Chondrocyte (in vitro differentiated cells): Measurements from ENCODE around the gene ZNF831. TPM values are rescaled to one million over a fixed set of nuclear protein-coding genes. Genes with fewer than 3 reads are reported as not detected.

ENCODE experiments used
- DNase-seq: peaks from one replicate; pipeline ENCODE4 v3.0.0; 2021; ENCODE audit warnings: mixed read lengths, low spot score
- H3K27ac Mint-ChIP-seq: one replicate; pipeline ENCODE4 v1.8.0; 2021; ENCODE audit warnings: mild to moderate bottlenecking, moderate library complexity, mixed read lengths; ENCODE audit not compliant: unreplicated experiment
- H3K27me3 Mint-ChIP-seq: 2 replicates; pipeline ENCODE4 v1.8.0; 2021; ENCODE audit warnings: low read depth, mixed read lengths
- H3K36me3 Mint-ChIP-seq: 2 replicates; pipeline ENCODE4 v1.8.0; 2021; ENCODE audit warnings: low read depth, mixed read lengths
- H3K4me1 Mint-ChIP-seq: 2 replicates; pipeline ENCODE4 v1.8.0; 2021; ENCODE audit warnings: low read depth, mild to moderate bottlenecking, mixed read lengths
- H3K4me3 Mint-ChIP-seq: one replicate; pipeline ENCODE4 v1.8.0; 2021; ENCODE audit warnings: mild to moderate bottlenecking, moderate library complexity, mixed read lengths; ENCODE audit not compliant: unreplicated experiment
- H3K9me3 Mint-ChIP-seq: 2 replicates; pipeline ENCODE4 v1.8.0; 2021; ENCODE audit warnings: low read depth, mixed read lengths
- total RNA-seq: library from RNA; stranded (reverse); gene quantifications from 3 replicates; pipeline ENCODE4 v1.2.1, GENCODE V29; 2021
- TF ChIP-seq, protein P1 (sequence below): fragments of 200-600 bp; sonication (generic); IDR thresholded peaks from 2 replicates; pipeline ENCODE4 v1.5.0; 2021; ENCODE audit warnings: antibody characterized with exemption, mild to moderate bottlenecking, moderate library complexity

Gene ZNF831
- total RNA-seq, 1 donor from 2014 or later = not detected

- Mint-ChIP-seq H3K27ac (no peak within 1 kb of the TSS), H3K36me3 (no peaks in the 10 kb centered on the region), H3K4me1 (no peaks in the 10 kb centered on the region), H3K4me3 (no peak within 1 kb of the TSS), H3K27me3 (peaks cover 46% of the 10 kb centered on the region), H3K9me3 (no peaks in the 10 kb centered on the region)
- DNase-seq = no peak
- TF ChIP-seq, protein P1, sequence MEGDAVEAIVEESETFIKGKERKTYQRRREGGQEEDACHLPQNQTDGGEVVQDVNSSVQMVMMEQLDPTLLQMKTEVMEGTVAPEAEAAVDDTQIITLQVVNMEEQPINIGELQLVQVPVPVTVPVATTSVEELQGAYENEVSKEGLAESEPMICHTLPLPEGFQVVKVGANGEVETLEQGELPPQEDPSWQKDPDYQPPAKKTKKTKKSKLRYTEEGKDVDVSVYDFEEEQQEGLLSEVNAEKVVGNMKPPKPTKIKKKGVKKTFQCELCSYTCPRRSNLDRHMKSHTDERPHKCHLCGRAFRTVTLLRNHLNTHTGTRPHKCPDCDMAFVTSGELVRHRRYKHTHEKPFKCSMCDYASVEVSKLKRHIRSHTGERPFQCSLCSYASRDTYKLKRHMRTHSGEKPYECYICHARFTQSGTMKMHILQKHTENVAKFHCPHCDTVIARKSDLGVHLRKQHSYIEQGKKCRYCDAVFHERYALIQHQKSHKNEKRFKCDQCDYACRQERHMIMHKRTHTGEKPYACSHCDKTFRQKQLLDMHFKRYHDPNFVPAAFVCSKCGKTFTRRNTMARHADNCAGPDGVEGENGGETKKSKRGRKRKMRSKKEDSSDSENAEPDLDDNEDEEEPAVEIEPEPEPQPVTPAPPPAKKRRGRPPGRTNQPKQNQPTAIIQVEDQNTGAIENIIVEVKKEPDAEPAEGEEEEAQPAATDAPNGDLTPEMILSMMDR = no peak
These were observed 136.9 kb downstream of the ZNF831 start, which contains the start of gene EDN3 for GRCh38 chr20:59300333-59301081. EDN3 (plus strand) TSS chr20:59300611; CDS start chr20:59300813, 202 bp downstream.

DNA sequence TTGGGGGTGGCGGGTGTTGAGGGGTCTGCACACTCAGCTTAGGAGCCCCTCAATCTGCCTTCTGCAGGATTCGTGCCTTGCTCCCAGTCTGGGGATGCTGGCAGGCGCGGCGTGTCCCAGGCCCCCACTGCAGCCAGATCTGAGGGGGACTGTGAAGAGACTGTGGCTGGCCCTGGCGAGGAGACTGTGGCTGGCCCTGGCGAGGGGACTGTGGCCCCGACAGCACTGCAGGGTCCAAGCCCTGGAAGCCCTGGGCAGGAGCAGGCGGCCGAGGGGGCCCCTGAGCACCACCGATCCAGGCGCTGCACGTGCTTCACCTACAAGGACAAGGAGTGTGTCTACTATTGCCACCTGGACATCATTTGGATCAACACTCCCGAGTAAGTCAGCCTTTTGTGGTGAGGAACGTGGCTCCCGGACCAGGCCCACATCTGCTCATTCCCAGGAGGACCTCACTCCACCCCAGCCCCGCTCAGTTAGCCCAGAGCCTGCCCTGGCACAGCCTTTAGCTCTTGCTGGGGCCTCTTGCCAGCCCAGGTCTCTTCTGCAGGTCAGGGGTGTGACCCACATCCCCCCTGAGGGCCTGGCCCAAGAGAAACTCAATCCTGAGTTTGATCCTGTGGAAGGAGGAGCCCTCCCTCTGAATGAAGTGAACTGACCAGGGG lies 137.9 kb downstream of the ZNF831 start:
- H3K27me3 Mint-ChIP-seq = peaks cover 45% of the 10 kb centered on the region

DNA sequence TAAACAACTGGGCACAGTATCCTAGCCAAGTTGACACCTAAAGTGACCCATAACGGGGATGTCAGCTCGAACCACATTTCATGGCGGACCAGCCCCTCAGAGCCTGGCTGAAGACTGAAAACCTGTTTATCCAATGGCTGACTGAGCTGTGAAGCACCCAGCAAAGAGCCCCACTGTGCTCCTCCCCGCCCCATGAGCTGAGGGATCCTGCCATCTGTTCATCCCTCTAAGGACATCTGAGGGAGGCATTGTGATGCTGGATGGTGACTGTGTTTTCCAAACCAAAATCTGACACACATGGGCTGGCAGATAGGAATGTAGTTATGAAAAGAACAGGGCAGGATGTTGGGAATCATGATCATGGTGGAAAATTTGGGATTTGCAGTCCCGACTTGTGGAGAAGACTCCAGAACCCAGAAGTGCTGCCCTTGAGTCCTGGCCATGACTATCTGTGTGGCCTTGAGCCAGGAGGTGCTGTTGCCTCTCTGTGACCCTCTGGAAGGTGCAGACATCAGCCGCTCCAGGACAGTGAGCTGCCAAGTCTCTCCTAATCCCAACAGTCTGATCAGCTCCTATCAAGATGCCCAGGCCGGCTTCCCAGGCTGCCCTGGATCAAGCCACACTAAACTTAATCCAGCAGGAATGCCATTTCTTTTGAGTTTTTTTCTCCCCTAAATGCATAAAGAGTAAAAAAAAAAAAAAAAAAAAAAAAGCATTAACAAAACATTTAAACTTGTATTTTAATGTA lies 142.5 kb downstream of the ZNF831 start:
- H3K27me3 Mint-ChIP-seq = peaks cover 22% of the 10 kb centered on the region
- no peaks in the 10 kb centered on the region for H3K4me1 Mint-ChIP-seq
- H3K36me3 Mint-ChIP-seq = no peaks in the 10 kb centered on the region
- TF ChIP-seq, protein P1 = no peak
- no peaks in the 10 kb centered on the region for H3K9me3 Mint-ChIP-seq
- H3K27ac Mint-ChIP-seq = no peak overlapping the region
- H3K4me3 Mint-ChIP-seq = no peak overlapping the region
- DNase-seq = no peak

More for the DNA sequence above, 137.9 kb downstream of the ZNF831 start:
- Mint-ChIP-seq H3K9me3 (no peaks in the 10 kb centered on the region), H3K4me3 (no peak overlapping the region), H3K27ac (no peak overlapping the region), H3K36me3 (no peaks in the 10 kb centered on the region), H3K4me1 (no peaks in the 10 kb centered on the region)
- DNase-seq = no peak
- TF ChIP-seq, protein P1 = no peak

DNA sequence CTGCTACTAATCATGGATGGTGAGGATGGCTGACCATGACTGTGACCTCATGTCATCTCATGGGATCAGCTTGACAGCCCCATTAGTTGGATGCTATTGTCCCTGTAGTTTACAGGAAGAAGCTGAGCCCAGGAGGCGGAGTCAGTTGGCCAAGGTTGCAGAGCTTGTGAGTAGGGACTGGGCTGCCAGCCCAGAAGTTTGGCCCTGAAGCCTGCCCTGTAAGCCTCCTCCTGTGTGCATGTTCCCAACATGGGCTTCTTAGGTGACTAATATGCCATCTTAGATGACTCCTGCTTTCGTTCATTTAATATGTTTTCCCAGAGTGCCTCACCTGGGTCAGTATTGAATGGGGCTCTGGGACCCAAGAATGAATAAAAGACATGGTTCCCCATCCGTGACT lies 143.6 kb downstream of the ZNF831 start:
- H3K36me3 Mint-ChIP-seq = no peaks in the 10 kb centered on the region
- H3K4me3 Mint-ChIP-seq = no peak overlapping the region
- H3K9me3 Mint-ChIP-seq = no peaks in the 10 kb centered on the region
- TF ChIP-seq, protein P1 = no peak
- no peak for DNase-seq
- no peak overlapping the region for H3K27ac Mint-ChIP-seq
- H3K27me3 Mint-ChIP-seq = peaks cover 20% of the 10 kb centered on the region
- no peaks in the 10 kb centered on the region for H3K4me1 Mint-ChIP-seq

Other genes starting within 250 kb of the ZNF831 start
- 37.6 to 53.1 TPM (median 37.6 TPM) in 3 replicates for gene NELFCD, start 182.6 kb upstream of the ZNF831 start, total RNA-seq
- gene CTSZ, start 156.6 kb upstream of the ZNF831 start, total RNA-seq = 19.5 to 101 TPM (median 99.4 TPM) in 3 replicates
- 0.15 TPM in 1 of 3 replicates, not detected in the others for gene TUBB1, start 144.4 kb upstream of the ZNF831 start, total RNA-seq
- gene ATP5F1E, start 131.5 kb upstream of the ZNF831 start, total RNA-seq = 67.5 to 76.2 TPM (median 67.7 TPM) in 3 replicates
- gene PRELID3B, start 121.0 kb upstream of the ZNF831 start, total RNA-seq = 38.0 to 44.4 TPM (median 41.1 TPM) in 3 replicates
- gene EDN3, start 136.8 kb downstream of the ZNF831 start, total RNA-seq = 0.55 to 0.59 TPM in 2 of 3 replicates, not detected in the other